GM19043 (cell line): ENCODE data around the gene ARG2.
"Not testable (repeated sequence)": the region's sequence is repeated elsewhere in the genome, so short reads cannot be mapped to it uniquely, and the experiment has no call there.

Source experiments
- ATAC-seq: cut with Tn5 transposase; IDR thresholded peaks from one replicate; pipeline ENCODE4 v1.9.1; 2021; ENCODE audit warnings: low read depth; ENCODE audit not compliant: unreplicated experiment

Gene ARG2

DNA sequence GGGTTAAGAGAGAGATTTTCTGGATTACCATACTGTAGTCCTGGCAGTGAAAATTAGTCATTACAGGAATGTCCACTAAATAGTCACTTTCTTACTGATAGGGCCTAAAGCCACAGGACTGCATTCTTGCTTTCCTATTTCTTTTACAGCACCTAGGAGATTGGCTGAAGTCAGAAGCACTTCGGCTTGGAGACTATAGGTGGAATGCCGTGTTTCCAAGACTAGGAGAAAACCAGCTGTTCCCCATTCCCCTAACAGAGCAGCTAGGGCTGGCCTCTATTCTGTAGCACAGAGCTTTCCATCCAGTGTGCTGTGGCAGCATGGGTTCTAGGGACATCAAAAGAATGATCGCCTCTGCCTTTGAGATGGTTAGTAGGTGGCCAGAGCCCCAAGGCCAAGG lies 34.7 kb upstream of the ARG2 start:
- no peak for ATAC-seq

- ATAC-seq = no peak
Observed at GRCh38 chr14:67586369-67586768, 33.4 kb upstream of the ARG2 start.

GRCh38 chr14:67589204-67589770 lies 30.4 kb upstream of the ARG2 start:
- no peak for ATAC-seq

DNA sequence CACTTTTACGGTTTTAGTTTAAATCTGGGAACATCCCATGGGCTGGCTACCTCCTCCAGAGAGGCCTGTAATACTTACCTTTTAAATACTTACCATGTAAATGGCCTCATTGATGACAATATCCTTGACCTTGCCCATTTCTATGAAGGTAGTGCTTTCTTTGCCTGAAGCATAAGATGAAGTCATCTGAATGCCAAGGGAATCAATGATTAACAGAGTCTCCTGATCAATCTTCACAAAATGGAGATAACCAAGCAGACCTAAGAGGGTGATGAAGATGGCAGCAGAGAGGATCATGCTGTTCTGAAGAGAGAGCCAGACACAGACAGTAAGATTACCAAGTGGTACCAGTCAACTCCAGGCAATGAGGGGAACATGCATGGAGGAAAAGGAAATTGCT lies 26.1 kb upstream of the ARG2 start:
- ATAC-seq = not testable (repeated sequence)

GRCh38 chr14:67595392-67595791 lies 24.3 kb upstream of the ARG2 start:
- no peak for ATAC-seq

DNA sequence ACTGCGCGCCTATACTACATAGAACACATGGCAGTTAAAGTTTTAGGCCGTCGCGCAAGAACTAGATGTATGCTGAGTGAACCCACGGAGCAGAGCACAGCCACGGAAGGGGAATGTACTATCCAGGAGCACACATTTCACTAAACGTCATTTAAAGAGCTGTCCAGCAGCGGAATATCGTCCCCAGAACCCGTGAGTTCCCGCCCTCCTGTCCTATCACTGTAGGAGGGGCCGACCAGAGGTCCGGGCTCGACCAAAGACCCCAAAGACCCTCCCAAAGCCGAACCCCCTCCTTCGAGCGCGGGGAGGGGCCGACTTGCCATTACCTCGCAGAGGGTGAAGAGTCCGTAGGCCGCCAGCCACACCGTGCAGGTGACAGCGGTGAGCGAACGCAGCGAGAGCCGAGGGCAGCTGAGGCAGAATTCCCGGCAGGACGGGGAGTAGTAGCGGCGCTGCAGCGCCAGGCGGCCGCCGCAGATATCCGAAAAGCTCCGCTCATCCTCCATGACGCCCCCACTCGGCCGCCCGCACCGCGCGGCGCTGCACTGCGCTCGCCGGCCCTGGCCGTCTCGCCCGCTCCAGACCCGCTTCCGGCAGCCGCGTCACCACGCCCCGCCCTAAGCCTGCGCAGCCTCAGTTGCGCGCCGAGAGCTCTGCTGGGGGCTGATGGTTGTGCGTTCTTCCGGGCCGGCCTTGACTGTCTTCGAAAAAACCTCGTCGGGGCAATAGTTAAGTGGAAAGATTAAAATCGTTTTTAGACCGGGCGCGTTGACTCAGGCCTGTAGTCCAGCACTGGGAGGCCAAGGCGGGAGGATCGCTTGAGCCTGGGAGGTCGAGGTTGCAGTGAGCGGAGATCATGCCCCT lies 19.8 kb upstream of the ARG2 start, which contains the start of gene PIGH:
PIGH (minus strand) TSS at position 571 of the 864 bp plus-strand sequence; CDS start at position 506, 65 bp downstream.
- ATAC-seq = peak; percentile 90

GRCh38 chr14:67600562-67600974 lies 19.2 kb upstream of the ARG2 start:
- ATAC-seq = not testable (repeated sequence)

DNA sequence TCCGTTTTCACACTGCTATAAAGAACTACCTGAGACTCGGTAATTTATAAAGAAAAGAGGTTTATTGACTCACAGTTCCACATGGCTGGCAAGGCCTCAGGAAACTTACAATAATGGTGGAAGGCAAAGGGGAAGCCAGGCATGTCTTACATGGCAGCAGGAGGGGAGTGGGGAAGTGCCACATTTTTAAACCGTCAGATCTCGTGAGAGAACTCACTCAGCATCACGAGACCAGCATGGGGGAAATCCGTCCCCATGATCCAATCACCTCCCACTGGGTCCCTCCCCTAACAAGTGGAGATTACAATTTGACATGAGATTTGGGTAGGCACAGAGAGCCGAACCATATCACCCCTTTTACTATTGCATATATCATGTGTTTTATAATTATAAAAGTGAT lies 17.6 kb upstream of the ARG2 start:
- ATAC-seq = no peak

DNA sequence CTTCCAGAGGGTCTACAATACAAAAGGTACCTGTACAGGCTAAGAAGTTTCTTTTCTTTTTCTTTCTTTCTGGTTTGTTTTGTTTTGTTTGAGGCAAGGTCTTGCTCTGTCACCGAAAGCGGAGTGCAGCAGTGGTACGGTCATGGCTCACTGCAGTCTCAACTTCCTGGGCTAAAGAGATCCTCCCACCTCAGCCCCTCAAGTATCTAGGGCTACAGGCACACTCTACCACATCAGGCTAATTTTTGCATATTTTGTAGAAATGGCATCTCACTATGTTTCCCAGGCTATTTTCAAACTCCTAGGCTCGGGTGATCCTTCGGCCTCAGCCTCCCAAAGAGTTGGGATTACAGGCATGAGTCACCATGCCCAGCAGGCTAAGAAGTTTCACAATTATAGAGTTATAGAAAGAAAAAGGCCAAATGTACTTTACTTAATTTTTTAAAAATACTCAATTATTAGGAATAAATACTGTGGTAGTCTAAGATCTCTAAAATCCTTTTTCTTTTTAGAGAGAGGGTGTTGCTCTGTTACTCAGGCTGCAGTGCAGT lies 16.6 kb upstream of the ARG2 start:
- ATAC-seq = peak; percentile 75

- no peak for ATAC-seq
Observed at GRCh38 chr14:67607646-67608045, 12.1 kb upstream of the ARG2 start.

DNA sequence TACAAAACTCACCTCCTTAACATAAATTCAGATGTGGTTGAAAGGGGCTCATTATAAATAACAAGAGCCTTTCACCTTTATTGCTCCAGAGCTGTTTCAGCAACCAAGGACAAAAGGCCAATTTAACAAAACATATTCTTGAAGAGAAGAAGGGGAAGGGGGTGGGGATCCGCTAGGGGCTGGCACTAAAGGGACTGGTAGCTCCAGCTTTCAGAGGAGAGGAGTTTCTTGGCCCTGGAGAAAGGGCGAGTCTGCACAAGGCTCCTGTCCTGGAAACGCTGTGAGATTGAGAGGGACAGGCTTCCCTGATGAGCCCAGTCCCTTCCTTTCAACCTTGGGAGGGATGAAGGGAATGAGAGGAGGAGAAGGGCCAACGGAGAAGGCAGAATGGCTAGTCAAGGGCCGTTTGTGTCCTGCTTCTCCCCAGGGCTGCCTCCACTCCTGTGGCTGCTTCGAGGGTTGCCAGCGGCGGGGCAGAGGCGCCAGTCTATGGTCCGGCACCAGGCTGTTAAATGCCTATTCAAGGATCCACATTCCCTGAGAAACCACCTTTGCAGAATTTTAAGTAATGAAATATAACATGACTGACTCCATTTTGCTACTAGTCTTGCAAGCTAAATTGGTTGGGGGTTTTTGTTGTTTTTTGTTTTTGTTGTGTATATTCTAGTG lies 9.9 kb upstream of the ARG2 start:
- ATAC-seq = no peak

DNA sequence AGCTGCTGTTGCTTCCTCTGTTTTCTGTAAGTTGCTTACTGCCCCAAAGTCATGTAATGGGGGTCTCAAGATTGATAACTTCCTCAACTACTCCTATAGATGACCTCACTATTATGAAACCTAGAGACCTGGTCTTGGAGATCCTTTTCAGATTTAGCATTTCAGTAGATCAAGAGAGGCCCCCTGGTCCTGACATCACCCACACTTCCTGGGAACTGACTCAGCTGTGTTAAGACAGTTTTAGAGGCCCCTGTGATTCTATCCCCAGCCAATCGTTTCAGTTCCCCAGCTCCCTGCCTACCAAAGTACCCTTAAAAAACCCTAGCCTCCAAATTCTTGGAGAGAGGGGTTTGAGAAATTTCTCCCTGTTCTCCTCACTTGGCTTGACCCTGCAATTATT lies 9.2 kb upstream of the ARG2 start:
- no peak for ATAC-seq

GRCh38 chr14:67618617-67619063 lies 1.1 kb upstream of the ARG2 start:
- no peak for ATAC-seq

DNA sequence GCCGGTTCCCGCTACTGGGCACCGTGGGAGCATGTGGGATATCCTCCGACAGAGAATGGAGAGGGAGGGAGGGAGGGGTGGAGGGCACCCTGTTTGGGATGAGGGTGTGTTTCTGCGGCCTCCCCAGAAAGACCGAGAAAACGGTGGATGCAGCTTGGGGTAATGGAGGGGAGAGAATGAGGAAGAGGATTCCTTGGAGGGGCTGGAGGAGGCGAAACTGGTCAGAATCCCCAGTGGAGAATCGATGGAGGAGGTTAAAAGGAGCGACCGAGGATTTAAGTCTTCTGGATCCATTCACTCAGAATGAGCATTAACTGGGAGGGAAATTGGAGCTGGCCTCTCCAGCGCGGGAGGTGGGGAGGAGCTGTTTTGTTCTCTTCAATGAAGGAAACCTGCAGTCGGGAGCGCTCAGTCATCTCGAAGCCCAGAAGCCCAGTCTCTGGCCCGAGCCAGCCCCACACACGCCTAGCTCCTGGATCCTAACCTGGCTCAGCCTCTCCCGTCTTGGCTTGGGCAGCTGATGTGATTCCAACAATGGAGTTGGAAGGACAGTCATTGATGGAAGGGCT lies 581 bp downstream of the ARG2 start:
- no peak for ATAC-seq

- ATAC-seq = no peak
Observed at GRCh38 chr14:67622675-67623074, 3.0 kb downstream of the ARG2 start.

DNA sequence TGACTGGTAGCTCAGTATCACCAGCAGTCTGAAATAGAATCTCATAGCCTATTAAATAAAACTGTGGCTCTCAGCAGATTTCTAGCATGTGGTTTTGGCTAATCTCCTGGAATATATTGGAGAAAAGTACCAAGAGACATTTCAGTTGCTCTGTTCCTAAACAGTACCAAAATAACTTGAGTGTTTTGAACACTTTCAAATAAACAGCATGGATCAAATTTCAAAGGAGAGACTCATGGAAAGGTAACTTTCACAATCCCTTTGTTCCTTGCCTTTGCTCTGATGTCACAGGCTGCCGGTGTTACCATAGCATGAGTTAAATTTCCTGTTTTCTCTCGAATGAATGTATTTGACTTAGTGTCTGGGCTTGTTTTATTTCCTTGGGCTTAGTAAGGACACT lies 3.4 kb downstream of the ARG2 start:
- ATAC-seq = no peak

DNA sequence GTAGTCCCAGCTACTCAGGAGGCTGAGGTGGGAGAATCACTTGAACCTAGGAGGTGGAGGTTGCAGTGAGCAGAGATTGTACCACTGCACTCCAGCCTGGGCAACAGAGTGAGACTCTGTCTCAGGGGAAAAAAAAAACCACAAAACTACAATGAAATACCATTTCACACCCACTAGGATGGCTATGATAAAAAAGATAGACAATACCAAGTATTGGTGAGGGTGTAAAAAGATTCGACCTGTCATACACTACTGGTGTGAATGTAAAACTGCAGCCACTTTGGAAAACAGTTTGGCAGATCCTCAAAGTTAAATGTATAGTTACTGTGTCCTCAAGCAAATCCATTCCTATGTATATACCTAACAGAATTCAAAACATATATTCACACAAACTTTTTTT lies 6.4 kb downstream of the ARG2 start:
- not testable (repeated sequence) for ATAC-seq

DNA sequence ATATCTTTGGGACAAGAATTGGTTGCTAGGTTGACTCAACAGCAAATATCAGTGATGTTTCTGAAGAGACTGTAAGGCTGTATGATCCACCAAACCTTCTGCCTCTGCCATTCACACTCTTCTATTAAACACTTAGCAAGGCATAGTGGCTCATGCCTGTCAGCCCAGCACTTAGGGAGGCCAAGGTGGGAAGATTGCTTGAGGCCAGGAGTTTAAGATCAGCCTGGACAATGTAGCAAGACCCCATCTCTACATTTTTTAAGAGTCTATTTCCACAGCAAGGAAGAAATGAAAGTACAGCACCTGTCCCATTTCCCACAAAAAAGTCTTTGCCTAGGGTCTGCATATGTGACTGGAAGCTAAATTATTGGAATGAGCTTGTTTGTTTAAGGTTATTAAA lies 7.8 kb downstream of the ARG2 start:
- ATAC-seq = no peak

GRCh38 chr14:67630186-67630585 lies 10.5 kb downstream of the ARG2 start:
- no peak for ATAC-seq

GRCh38 chr14:67630938-67631337 lies 11.2 kb downstream of the ARG2 start:
- ATAC-seq = no peak
